ENCODE measurements around the gene BPIFB1.

The BPIFB1 gene

DNA sequence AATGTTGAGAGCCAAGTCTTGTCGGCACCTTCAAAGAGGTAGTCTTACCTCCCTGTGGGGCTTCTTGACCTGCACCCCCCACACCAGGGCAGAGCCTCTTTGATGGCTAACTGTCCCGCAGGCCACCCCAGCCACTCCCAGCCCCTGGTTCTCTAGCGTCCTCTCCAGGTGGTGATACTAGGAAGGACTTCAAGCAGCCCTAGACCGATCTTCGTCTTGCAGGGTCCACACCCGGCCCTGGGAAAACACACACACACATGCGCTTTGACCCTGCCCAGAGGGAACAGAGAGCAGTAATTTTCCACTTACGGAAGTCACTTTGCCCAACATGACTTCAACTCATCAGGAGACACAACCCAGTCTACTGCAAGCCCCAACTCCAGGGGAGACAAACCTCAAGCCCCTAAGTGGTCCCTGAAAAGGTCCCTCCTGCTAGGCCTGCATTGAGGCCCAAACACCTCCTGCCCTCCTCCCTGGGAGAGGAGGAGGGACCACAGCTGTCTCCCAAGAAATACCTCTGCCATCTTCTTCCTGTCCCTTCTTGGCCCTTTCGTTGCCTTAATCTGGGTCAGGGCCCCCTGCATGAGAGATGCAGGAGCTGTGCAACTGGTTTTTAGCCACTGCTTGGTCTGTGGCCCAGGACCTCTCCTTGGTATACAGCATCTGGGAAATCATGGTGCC lies 2.9 kb upstream of the BPIFB1 start:
- ATAC-seq: no peak
- H3K4me1 Mint-ChIP-seq: no peaks in the 10 kb centered on the region
- H3K9me3 Mint-ChIP-seq: no peaks in the 10 kb centered on the region
- H3K27ac Mint-ChIP-seq: no peak overlapping the region
- H3K4me3 Mint-ChIP-seq: no peak overlapping the region
- no peaks in the 10 kb centered on the region for H3K36me3 Mint-ChIP-seq
- peaks cover 67% of the 10 kb centered on the region for H3K27me3 Mint-ChIP-seq

DNA sequence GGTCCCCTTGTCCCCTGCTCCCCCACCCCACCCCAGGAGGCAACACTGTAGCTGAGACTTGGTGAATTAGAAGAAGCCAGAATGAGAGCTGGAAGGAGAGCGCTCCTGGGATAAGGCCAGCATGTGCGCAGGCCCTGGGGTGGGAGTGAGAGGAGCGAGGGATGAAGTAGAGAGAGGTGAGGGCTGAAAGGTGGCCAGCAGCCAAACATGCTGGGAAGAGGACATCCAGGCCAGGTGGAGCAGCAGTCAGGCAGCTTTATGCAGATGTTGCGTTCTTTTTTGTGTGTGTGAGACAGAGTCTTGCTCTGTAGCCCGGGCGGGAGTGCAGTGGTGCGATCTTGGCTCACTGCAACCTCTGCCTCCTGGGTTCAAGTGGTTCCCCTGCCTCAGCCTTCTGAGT lies 2.2 kb upstream of the BPIFB1 start:
- H3K4me1 Mint-ChIP-seq: no peaks in the 10 kb centered on the region
- no peak overlapping the region for H3K27ac Mint-ChIP-seq
- no peaks in the 10 kb centered on the region for H3K9me3 Mint-ChIP-seq
- no peaks in the 10 kb centered on the region for H3K36me3 Mint-ChIP-seq
- peaks cover 74% of the 10 kb centered on the region for H3K27me3 Mint-ChIP-seq
- ATAC-seq: no peak
- H3K4me3 Mint-ChIP-seq: no peak overlapping the region

DNA sequence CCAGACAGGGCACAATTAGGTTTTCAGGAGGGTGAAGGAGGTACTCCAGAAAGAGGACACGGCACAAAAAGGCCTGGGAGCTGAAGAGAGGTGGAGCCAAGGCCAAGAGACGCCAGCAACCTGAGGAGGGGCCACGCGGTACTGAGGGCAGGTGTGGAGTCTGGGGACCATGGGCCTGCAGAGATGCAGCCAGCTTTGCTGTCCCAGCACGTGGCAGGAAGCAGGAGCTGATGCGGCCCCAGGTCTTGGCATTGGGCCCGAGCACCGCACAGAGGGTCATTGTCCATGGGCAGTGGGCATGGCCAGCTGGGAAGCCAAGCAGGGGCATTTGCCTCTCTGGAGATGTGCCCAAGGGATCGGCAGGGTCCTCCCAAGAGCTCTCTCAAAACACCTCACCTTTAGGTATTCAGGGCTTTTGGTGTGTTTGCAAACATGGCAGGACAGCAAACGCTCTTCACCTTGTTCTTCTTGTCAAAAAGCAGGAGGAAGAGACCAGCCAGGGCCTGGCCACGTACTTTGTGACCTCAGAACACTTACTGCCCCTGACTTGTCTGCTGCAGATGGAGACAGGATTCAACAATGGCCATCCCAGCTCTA lies 1.4 kb upstream of the BPIFB1 start:
- Mint-ChIP-seq H3K27ac (no peak overlapping the region), H3K9me3 (no peaks in the 10 kb centered on the region), H3K27me3 (peaks cover 74% of the 10 kb centered on the region), H3K36me3 (no peaks in the 10 kb centered on the region), H3K4me3 (no peak overlapping the region), H3K4me1 (no peaks in the 10 kb centered on the region)
- ATAC-seq: no peak

DNA sequence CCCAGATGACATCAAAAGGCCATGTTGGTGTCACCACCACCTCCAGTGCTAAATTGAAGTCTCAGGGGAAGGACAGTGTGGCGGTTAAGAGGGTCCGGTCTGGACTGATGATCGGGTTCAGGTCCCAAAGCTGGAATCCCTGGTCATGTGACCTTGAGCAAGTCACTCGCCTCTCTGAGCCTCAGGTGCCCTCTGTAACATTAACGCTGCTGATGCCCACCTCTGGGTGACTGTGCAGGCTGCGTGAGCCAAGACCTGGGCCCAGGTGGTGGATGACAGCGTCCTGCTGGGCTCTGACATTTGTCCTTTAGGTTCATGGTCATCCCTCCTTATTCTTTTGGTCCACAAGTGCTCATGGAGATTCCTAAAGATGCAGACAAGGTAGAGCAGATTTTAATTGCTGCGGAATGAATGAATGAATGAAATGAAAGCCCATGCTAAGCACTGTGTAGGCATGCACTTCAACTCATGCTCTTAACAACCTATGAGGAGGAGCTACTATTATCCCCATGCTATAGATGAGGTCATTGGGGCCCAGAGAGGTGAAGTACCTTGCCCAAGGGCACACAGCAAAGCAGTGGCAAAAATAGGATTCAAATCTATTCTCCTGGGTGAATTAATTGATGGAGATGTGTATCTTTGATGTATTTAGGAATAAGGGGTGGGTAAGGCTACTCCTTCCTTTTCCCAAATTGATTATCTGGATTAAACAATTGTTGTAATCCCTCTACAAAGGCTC lies 649 bp upstream of the BPIFB1 start:
- H3K27ac Mint-ChIP-seq: no peak overlapping the region
- H3K4me1 Mint-ChIP-seq: no peaks in the 10 kb centered on the region
- no peaks in the 10 kb centered on the region for H3K9me3 Mint-ChIP-seq
- no peaks in the 10 kb centered on the region for H3K36me3 Mint-ChIP-seq
- ATAC-seq: no peak
- peaks cover 74% of the 10 kb centered on the region for H3K27me3 Mint-ChIP-seq
- H3K4me3 Mint-ChIP-seq: no peak overlapping the region

DNA sequence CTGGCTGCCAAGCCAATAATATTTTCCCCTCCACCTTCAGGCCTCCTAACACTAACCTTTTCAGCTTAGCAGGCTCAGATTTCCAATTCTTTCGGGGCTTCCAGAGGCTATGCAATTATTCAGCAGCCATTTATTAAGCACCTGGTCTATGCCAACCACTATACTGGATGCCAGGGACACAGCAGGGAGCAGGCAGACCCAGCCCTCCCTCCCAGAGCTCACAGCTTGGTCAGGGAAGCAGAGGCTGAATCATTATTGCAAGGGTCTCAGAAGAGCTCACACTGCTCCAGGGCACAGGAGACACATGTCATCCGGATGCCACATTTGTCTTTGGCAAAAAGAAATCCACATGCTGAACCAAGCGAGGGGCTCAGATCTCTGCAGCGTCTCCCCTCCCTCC lies 1.3 kb downstream of the BPIFB1 start:
- ATAC-seq: no peak
- Mint-ChIP-seq H3K9me3 (no peaks in the 10 kb centered on the region), H3K27ac (no peak overlapping the region), H3K4me3 (no peak overlapping the region), H3K27me3 (peaks cover 75% of the 10 kb centered on the region), H3K4me1 (no peaks in the 10 kb centered on the region), H3K36me3 (no peaks in the 10 kb centered on the region)

DNA sequence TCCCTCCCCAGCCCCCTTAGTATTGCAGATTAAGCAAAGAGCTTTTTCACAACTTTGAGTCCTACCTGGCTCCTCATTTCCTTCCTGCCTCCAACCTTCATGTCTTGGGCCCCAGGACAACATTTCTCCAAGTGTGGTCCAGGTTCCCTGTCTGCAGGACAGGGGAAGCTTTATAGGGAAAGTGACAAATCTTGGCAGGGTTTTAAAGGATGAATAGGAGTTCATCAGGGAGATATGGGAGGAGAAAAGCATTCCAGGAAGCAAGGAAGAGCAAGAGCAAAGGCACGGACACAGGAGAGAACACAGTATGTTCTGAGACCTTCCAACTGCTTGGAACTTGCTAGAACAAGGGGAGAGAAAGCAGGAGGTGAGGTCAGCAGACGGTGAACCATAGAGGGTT lies 1.9 kb downstream of the BPIFB1 start:
- no peak overlapping the region for H3K4me3 Mint-ChIP-seq
- H3K9me3 Mint-ChIP-seq: no peaks in the 10 kb centered on the region
- H3K36me3 Mint-ChIP-seq: no peaks in the 10 kb centered on the region
- no peak for ATAC-seq
- H3K27me3 Mint-ChIP-seq: peaks cover 75% of the 10 kb centered on the region
- H3K4me1 Mint-ChIP-seq: no peaks in the 10 kb centered on the region
- no peak overlapping the region for H3K27ac Mint-ChIP-seq

DNA sequence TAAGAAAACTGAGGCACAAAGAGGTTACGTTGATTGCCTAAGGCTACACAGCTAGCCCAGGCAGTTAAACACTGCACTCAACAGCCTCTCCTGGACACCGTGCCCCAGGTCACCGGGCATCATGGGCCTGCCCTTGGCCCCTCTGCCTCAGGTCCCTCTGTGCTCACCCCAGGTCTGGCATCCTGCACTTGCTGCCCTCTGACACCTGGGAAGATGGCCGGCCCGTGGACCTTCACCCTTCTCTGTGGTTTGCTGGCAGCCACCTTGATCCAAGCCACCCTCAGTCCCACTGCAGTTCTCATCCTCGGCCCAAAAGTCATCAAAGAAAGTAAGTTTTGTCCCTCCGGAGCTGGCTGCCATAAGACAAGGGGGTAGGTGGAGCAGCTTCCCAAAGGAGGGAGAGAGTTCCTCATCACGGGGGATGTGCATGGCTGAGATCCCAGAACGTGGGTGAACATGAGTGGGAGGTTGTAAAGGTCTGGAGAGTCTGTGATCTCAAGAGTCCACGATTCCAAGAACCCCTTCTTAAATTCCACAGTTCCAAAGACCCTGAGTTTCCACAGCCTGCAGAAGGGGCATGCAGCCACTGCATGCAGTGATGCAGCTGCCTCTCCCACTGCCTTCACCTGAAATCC lies 3.0 kb downstream of the BPIFB1 start:
- Mint-ChIP-seq H3K27me3 (peaks cover 74% of the 10 kb centered on the region), H3K9me3 (no peaks in the 10 kb centered on the region), H3K27ac (no peak overlapping the region), H3K4me3 (no peak overlapping the region), H3K36me3 (no peaks in the 10 kb centered on the region), H3K4me1 (no peaks in the 10 kb centered on the region)
- no peak for ATAC-seq

DNA sequence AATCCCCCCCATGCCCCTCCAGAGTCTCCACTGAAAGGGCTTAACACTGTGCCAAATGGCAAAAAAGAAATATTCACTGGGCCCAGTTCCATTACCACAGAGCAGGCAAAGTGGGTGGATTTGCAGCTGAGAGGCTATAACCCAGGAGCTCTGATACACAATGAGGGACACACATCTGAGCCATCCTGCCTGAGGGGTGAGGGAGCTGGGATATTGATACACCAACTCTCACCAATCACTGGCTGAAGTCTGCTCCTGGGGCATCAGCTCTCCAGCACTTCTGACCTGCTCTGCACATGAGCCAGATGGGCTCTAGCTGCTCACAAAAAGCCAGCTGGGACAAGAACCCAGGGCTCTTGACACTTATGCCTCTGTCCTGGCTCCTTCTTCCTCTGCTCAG lies 4.9 kb downstream of the BPIFB1 start:
- no peak overlapping the region for H3K27ac Mint-ChIP-seq
- H3K36me3 Mint-ChIP-seq: no peaks in the 10 kb centered on the region
- no peak for ATAC-seq
- no peaks in the 10 kb centered on the region for H3K9me3 Mint-ChIP-seq
- H3K27me3 Mint-ChIP-seq: peaks cover 78% of the 10 kb centered on the region
- no peaks in the 10 kb centered on the region for H3K4me1 Mint-ChIP-seq
- H3K4me3 Mint-ChIP-seq: no peak overlapping the region

DNA sequence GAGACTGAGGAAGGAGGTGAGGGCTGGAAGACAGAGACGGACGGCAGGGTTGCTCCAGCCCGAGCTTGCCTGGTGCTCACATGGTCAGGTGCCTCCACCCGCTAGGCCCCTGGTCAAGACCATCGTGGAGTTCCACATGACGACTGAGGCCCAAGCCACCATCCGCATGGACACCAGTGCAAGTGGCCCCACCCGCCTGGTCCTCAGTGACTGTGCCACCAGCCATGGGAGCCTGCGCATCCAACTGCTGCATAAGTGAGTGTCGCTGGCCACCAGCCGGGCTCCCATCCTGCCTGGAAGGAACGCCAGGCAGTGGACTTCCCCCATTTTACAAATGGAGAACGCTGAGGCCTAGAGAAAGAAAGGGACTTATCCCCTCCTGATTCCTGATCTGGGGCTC lies 7.8 kb downstream of the BPIFB1 start:
- no peak for ATAC-seq
- Mint-ChIP-seq H3K27me3 (peaks cover 50% of the 10 kb centered on the region), H3K4me1 (no peaks in the 10 kb centered on the region), H3K4me3 (no peak overlapping the region), H3K27ac (no peak overlapping the region), H3K36me3 (no peaks in the 10 kb centered on the region), H3K9me3 (no peaks in the 10 kb centered on the region)

DNA sequence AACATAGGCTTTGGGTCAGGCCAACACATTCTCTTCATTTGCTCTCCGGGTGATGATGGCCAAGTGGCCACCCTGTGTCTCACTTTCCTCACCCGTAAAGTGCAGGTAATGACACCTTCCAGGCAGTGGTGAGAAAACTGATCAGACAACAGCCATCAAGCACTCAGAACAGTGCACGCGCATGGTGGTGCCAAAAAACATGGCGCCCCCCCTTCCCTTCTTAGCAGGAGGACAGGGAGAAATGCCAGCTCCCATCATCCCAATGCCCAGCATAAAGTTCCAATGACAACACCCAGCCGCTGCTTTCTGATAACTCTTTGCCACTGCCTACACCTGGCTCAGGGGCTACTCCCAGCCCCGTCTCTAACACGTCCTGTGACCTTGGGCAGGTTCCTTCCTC lies 8.4 kb downstream of the BPIFB1 start:
- Mint-ChIP-seq H3K4me3 (no peak overlapping the region), H3K27me3 (peaks cover 45% of the 10 kb centered on the region), H3K9me3 (no peaks in the 10 kb centered on the region), H3K36me3 (no peaks in the 10 kb centered on the region), H3K4me1 (no peaks in the 10 kb centered on the region), H3K27ac (no peak overlapping the region)
- ATAC-seq: no peak

DNA sequence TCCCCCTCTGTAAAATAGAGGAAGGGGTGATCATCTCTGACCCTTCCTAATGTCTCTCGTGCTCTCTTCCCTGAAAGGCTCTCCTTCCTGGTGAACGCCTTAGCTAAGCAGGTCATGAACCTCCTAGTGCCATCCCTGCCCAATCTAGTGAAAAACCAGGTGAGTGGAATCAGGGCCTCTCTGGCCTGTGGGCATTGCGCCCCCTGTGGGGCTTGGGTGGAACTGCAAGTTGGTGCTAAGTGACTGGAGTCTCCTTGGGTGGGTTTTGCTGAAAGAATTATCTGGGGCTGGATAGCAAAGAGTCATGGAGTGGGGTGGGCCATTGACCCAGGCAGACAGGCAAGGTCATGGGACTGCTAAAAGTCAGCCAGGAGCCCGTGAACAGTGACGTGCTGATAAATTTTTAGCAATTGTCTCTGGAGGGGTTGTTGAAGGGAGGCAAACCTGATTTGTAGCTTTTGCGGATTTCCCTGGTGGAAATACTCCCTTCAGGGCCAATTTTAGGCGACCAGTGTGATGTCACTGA lies 8.9 kb downstream of the BPIFB1 start:
- Mint-ChIP-seq H3K27ac (no peak overlapping the region), H3K9me3 (no peaks in the 10 kb centered on the region), H3K4me1 (no peaks in the 10 kb centered on the region), H3K27me3 (peaks cover 40% of the 10 kb centered on the region), H3K4me3 (no peak overlapping the region), H3K36me3 (no peaks in the 10 kb centered on the region)
- ATAC-seq: no peak

DNA sequence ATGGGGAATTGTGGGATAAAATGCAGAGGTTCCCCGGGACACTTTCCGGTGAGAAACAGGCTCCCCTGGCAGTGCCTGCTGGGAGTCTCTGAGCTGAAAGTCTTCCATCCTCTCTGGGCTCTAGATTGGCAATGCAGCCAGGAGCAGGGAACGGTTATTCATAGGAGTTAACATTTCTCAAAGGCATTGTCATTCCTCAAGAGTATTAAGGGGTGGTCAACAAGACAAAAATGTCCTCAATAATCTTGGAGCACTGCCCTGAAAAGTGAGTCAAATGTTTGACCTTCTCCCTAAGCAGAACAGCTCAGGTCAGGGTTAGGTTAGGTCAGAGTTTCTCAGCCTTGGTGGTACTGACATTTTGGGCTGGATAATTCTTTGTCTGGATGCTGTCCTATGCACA lies 13.2 kb downstream of the BPIFB1 start:
- H3K4me3 Mint-ChIP-seq: no peak overlapping the region
- H3K4me1 Mint-ChIP-seq: peaks cover 6% of the 10 kb centered on the region
- peaks cover 27% of the 10 kb centered on the region for H3K27me3 Mint-ChIP-seq

DNA sequence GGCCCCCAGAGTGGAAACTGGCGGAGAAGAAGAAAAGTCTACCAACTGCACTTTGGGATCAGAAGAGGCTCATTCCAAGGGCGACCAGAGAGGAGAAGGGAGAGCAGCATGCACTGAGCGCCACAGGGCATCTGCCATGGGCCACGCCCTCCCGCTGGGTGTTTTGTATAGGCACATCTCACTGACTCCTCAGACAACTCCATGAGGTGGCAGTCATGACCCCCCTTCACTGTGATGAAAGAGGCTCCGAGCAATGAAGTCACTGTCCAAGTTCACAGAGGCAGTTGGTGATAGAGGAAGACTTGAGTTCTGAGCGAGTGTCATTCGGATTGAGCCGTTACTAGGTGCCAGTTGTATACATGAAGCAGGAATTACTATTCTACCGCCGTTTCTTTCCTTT lies 15.4 kb downstream of the BPIFB1 start:
- Mint-ChIP-seq H3K27me3 (peaks cover 18% of the 10 kb centered on the region), H3K36me3 (no peaks in the 10 kb centered on the region), H3K9me3 (no peaks in the 10 kb centered on the region), H3K27ac (no peak overlapping the region), H3K4me3 (no peak overlapping the region), H3K4me1 (peaks cover 6% of the 10 kb centered on the region)
- no peak for ATAC-seq

More for the DNA sequence above, 13.2 kb downstream of the BPIFB1 start:
- ATAC-seq: no peak
- no peak overlapping the region for H3K27ac Mint-ChIP-seq
- H3K36me3 Mint-ChIP-seq: no peaks in the 10 kb centered on the region
- H3K9me3 Mint-ChIP-seq: no peaks in the 10 kb centered on the region

DNA sequence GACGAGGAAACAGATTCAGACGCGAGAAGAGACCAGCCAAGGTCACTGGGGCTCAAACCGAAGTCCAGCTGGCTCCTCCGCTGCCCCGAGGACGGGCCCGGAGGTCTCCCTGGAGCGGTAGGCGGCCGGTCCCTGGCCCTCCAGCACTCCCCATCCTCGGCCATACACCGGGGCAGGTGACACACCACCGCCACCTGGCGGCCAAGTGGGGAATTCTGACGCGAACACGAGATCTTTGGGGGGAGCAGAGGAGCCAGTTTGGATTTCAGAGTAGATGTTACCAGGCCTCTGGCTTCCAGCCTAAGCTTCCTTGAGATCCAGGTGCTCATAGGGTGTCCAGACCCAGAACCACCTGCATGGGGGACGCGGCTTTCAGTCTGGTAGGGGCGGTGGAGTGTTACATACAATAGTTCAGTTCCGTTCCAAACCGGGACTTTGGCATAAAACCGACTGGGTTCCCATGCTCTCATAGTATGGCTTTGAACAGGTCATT lies 16.1 kb downstream of the BPIFB1 start:
- Mint-ChIP-seq H3K4me3 (no peak overlapping the region), H3K27ac (no peak overlapping the region), H3K9me3 (no peaks in the 10 kb centered on the region), H3K27me3 (peaks cover 18% of the 10 kb centered on the region), H3K4me1 (peaks cover 6% of the 10 kb centered on the region), H3K36me3 (no peaks in the 10 kb centered on the region)
- peak; percentile 79 for ATAC-seq

DNA sequence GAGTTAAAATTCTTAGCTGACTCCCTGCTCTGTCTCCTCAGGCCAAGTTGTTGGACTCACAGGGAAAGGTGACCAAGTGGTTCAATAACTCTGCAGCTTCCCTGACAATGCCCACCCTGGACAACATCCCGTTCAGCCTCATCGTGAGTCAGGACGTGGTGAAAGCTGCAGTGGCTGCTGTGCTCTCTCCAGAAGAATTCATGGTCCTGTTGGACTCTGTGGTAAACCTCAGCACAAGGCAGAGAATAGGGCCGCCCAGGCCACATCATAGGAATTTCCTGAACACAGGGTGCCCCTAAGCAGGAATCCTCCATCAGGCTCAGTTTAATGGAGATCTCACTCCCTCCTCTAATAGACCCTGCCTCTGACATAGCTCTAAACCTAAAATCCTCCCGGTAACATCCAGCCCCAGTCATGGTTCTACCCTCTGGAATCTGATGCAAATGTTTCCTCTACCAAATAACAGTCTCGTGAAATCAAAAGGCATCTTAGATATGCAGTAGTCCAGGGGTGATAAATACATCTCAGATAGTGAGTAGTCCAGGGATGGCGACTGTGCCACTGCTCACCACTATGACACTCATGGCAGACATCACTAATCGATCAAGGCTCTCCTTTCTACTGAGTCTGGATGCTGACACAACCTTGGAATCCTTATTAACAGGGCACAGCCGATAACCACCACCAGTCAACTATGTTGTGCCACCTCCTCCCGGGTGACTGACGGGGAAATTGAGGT lies 18.3 kb downstream of the BPIFB1 start:
- Mint-ChIP-seq H3K36me3 (no peaks in the 10 kb centered on the region), H3K27ac (no peak overlapping the region), H3K27me3 (peaks cover 25% of the 10 kb centered on the region), H3K4me1 (peaks cover 6% of the 10 kb centered on the region), H3K9me3 (no peaks in the 10 kb centered on the region), H3K4me3 (no peak overlapping the region)
- ATAC-seq: no peak
